RPMI8226 (cell line): Measurements from ENCODE around the gene MLXIP.
"Not testable (repeated sequence)": the region's sequence is repeated elsewhere in the genome, so short reads cannot be mapped to it uniquely, and the experiment has no call there.

Experiments used
- DNase-seq: peaks from one replicate; pipeline ENCODE4 v3.0.0-alpha.2; 2015

Gene MLXIP

GRCh38 chr12:122056406-122056805 lies 22.1 kb upstream of the MLXIP start:
- not testable (repeated sequence) for DNase-seq

DNA sequence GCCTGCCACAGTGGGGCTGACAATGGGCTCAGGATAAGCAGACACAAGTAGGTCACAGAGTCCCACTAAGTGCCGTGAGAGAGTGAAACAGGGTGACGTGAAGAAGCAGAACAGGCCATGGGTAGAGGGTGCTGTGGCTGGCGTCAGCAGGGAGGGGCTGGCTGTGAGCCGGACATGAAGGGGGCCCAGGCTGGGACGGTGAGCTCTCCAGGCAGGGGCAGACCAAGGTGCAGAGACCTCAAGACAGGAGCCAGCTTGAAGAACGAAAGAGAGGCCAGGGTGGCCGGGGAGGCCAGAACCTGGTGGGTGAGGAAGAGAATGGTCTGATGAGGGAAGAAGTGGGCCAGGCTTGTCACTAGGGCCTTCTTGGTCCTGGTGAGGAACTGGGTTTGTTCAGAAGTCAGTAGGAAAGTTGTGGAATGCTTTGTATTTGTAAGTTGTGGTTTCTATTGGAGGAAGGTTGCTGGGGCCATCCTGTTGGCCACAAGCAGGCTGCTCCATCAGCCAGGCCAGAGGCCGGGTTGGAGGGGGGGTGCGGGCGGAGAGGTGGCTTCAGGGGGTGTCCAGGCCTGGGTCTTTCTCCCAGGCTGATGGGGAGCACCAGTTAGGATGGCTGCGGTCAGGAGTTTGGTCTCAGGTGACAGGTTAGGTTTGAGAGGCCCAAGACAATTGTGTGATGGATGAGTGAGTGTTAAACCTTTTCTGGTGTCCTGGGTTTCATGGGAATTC lies 21.4 kb upstream of the MLXIP start:
- DNase-seq: no peak

- no peak for DNase-seq
Measured at GRCh38 chr12:122057769-122058168, 20.8 kb upstream of the MLXIP start.

- DNase-seq: no peak
Measured at GRCh38 chr12:122058549-122059149, 19.9 kb upstream of the MLXIP start.

GRCh38 chr12:122059203-122059960 lies 19.2 kb upstream of the MLXIP start:
- DNase-seq: no peak

DNA sequence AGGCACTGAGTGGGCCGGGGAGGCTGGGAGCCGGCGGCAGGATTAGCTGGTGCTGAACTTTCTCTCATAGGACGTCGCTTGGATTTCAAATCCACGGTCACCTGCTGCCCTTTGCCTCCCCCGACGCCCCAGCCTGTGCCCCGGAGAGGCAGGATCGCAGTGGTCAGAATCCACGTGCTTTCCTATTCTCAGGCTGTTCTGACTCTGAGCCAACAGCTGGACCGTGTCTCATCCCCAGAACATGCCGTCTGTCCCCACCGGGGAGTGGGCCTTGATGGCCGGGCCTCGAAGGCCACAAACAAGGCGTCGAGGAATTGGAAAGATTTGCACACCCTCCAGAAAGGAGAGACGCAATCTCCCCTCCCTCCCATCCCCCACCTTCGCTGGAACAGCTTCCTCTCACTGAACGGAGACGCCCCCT lies 18.5 kb upstream of the MLXIP start:
- DNase-seq: no peak

- DNase-seq: no peak
Measured at GRCh38 chr12:122061253-122061652, 17.3 kb upstream of the MLXIP start.

GRCh38 chr12:122062832-122063693 lies 15.5 kb upstream of the MLXIP start:
- DNase-seq: no peak

GRCh38 chr12:122063694-122064024 lies 14.9 kb upstream of the MLXIP start:
- DNase-seq: no peak

DNA sequence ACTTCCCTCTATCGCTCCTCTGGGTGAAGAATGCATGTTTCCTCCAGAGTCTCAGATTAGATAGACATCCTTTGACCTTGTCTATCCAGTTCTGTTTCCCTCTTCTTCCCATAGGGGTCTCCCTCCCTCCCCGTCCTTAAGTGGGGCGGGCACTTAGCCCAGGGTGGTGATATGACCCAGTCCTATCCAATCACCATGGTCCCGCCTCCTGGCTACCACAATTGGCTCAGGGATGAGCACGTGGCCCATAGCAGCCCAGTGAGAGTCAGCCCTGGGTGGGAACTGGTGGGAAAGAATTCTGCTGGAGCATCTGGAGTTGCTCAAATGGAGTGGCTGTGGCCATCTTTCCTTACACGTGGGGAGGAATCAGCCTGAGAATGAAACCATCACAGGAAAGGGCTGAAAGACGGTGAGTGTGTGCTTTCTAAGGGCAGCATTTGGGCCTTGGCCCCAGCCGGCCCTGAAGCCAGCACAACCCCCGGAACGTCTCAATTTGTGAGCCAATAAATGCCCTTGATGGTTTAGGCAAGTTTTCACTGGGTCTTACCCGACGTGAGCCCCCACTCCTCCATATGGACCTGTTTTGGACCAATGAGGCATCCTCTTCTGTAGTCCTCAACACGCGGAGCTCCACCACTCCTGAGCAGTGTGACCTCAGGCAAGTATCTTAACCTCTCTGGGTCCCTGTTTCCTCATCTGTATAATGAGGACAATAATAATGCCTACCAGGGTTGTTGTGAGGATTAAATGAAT lies 14.4 kb upstream of the MLXIP start:
- peak; percentile 75 for DNase-seq

DNA sequence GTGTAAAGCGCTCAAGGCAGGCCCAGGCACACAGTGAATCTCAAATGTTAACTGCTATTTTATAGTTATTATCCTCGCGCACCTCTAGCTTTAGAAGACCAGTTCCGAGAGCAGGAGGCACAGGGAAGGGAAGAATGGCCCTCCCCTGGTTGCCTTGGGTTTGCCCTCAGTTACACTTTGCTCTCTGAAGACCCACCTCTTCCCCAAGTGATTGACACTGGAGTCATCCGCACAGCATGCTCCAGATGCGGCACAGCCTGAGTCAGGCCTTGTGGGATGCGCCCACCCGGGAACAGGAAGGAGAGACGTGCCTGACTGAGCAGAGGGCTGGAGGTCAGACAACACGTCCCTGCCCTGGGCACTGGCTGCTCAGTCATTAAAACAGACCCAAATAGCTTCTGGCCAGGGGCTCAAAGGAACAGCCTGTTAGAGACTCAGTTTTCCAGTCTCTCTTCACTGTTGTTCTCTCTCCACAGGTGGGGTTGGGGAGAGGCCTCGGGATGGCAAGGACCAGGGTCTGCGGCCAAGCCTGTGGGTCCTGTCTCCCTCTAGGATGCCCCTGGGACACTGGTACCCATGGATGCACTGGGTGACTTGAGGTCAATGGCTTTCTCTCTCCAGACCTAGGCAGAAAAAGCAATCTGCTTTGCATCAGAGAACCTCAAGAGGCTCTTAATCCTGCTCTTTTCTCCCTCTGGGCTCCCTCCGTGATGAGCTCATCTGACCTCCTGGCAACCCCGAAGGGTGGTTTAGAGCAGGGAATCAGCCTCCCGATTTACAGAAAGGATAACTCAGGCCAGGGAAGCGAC lies 13.6 kb upstream of the MLXIP start:
- no peak for DNase-seq

- DNase-seq: no peak
Measured at GRCh38 chr12:122067548-122067947, 11.0 kb upstream of the MLXIP start.

GRCh38 chr12:122067966-122068365 lies 10.6 kb upstream of the MLXIP start:
- peak; percentile 70 for DNase-seq

DNA sequence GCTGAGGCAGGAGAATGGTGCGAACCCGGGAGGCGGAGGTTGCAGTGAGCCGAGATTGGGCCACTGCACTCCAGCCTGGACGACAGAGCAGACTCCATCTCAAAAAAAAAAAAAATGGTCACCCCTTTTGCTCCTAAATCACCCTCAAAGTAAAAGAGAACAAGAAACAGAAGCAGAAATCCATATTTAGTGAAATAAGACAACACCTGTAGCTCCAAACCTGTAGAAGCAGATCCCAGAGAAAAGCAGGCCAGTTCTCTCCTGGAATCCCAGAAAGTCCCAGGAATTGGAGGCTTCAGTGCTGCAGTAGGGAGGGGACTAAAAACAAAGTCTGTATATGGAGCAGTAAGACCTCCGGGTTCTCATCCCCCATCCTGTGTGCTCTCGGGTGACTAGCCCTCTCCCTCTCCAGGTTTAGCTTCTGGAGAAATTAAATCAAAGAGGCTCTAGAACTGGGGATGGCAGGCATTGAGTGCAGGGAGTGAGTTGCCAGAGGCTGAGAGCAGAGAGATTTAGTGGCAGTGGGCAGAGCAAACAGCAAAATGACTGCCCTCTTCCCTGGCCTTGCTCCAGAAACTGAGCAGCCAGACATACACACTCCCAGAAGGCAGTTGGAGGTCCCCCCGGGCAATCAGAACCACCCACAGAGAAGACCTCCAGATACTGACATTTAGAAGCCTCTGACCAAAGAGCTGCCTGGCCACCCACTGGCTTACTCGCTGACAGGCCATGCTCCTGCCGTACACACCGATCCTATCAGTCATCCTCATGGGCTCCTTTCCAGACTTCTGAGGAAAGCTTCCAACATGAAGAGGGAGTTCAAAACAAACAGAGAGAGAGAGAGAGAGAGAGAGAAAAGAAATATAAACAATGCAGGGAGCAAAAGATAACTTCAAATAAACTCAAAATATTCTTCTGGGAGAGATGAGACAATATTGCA lies 6.3 kb upstream of the MLXIP start:
- DNase-seq: no peak

DNA sequence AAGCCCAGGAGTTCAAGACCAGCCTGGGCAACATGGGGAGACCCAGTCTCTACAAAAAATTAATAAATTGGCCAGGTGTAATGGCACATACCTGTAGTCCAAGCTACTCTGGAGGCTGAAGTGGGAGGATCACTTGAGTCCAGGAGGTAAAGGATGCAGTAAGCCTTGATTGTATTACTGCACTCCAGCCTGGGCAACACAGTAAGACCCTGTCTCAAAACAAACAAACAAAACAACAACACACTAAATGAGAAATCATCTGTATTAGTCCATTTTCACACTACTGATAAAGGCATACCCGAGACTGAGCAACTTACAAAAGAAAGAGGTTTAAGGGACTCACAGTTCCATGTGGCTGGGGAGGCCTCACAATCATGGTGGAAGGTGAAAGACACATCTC lies 4.7 kb upstream of the MLXIP start:
- DNase-seq: no peak

DNA sequence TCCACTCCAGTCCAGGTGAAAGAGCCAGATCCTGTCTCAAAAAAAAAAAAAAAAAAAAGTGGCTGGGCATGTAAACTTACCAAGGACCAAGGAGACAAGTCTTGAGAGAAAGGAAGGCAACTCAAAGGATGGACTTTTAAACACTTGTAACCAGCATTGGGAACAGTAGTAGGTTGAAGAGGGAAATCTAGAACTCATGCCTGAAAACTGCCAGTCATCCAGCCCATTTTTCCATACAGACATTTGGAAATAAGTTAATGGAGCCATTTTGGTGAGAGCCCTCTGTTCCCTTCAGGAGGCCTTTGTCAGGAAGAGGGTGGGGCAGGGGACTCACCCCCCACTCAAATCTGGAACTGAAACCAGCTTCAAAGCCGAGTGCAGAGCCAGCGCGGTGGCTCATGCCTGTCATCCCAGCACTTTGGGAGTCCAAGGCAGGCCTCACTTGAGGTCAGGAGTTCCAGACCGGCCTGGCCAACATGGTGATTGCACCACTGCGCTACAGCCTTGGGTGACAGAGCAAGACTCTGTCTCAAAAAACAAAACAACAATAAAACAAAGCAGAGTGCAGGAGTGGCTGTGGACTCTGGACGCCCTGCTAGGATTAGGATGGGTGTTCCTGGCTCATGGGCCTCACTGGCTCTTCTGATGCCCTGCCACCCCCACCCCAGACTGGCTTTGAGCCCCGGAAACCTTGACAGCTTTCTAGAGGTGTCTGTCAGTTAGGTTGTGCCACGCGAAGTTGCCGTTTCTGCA lies 1.6 kb upstream of the MLXIP start:
- DNase-seq: peak; percentile 27

DNA sequence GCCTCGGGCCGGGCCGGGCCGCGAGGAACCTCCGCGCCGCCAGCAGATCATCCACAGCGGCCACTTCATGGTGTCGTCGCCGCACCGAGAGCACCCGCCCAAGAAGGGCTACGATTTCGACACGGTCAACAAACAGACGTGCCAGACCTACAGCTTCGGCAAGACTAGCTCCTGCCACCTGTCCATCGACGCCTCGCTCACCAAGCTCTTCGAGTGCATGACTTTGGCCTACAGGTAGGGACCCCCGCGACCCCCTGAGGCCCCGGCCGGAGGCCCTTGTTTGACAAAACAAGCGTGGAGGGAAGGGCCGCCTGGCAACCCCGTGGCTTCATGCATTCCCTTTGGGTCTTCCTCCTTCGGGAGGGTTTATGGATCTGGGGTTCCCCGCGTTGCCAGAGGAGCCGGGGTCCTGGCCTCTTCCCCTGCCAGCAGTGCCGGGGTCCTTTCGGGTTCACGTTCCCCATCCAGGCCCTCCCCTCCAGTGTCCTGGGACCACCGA lies 526 bp downstream of the MLXIP start:
- DNase-seq: peak; percentile 47

DNA sequence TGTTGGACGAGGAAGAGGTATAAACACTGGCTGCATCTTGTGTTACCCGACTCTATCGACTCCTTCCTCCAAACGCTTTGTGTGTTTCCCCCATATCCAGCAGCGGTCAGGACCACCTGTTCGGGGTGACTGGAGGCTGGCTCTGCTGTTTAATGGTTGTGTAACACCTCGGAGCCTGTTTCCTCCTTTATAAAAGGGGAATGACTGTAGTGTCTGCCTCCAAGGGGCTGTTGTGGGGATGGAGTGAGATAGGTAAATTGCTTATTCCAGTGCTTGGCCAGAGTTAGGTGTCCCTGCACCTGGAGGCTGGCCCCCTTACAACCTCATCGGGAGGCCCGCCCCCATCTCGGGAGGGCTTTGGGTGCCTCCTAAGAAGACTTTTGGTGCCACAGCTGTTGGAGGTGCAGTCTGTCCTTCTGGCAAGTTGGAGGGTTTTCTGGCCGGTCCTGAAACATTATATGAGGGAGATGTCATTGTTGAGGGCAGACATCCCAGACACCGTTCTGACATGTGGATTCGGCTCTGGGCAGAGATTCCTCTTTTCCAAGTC lies 1.1 kb downstream of the MLXIP start:
- DNase-seq: peak; percentile 52
